ENCODE measurements around the gene SUMO4.

DNA sequence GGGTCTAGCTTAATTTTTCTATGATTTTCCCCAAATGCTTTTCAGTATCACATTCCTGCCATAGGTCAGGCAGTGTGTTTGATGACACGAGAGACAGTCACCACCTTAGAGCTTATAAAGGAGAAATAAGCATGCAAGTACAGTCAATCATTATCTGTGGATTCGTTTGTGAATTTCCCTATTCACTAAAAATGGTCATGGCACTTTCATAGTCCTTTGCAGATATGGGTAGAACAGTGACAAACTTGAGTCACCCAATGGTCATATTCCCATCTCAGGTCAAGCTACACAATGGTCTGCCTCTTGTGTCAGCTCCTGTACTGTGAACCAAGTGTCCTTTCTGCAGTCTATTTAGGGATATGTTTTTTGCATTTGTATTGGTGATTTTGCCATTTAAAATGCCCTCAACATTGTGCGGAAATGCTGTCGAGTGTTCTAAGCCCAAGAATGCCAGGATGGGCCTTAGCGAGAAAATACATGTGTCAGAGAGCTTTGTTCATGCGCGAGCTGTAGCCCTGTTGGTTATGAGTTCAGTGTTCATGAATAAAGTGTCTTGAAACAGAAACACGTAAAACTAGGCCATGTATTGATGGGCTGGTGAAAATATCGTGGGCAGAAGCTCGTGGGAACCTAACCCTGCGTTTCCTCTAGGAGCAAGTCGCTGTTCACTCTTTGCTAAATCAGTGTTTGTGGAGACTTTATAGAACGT, 19.8 kb downstream of the SUMO4 start:
- TF ChIP-seq FOXM1 (IDR thresholded peaks at IDR 0.05; ENCODE audit: low read depth) (no peak), USF1 (IDR thresholded peaks at IDR 0.05; ENCODE audit: borderline replicate concordance, low read depth) (no peak), ZBTB33 (IDR thresholded peaks at IDR 0.05; ENCODE audit: borderline replicate concordance, low read depth) (no peak), EP300 (IDR thresholded peaks at IDR 0.05; ENCODE audit: borderline replicate concordance in 1 of 2, low read depth in 1 of 2, low read length in 1 of 2) (no peak), EZH2phosphoT487 (IDR thresholded peaks at IDR 0.05; ENCODE audit: borderline replicate concordance, low read depth) (no peak), RCOR1 (IDR thresholded peaks at IDR 0.05; ENCODE audit: low read length) (no peak)
- TF ChIP-seq, protein P1, sequence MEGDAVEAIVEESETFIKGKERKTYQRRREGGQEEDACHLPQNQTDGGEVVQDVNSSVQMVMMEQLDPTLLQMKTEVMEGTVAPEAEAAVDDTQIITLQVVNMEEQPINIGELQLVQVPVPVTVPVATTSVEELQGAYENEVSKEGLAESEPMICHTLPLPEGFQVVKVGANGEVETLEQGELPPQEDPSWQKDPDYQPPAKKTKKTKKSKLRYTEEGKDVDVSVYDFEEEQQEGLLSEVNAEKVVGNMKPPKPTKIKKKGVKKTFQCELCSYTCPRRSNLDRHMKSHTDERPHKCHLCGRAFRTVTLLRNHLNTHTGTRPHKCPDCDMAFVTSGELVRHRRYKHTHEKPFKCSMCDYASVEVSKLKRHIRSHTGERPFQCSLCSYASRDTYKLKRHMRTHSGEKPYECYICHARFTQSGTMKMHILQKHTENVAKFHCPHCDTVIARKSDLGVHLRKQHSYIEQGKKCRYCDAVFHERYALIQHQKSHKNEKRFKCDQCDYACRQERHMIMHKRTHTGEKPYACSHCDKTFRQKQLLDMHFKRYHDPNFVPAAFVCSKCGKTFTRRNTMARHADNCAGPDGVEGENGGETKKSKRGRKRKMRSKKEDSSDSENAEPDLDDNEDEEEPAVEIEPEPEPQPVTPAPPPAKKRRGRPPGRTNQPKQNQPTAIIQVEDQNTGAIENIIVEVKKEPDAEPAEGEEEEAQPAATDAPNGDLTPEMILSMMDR (IDR thresholded peaks at IDR 0.05), result no peak
